Caco-2 (cell line): Measurements from ENCODE around the gene ELOVL2. TPM values are rescaled to one million over a fixed set of nuclear protein-coding genes. Genes with fewer than 3 reads are reported as not detected.

Experiments used
- BruUV-seq: library from RNA; stranded (reverse); fragments of 400-500 nt; replicated peaks from 2 replicates; lab custom pipeline; 2021; lab: Mats Ljungman, UMichigan
- CTCF ChIA-PET: fragments of 300-600 bp; sonication (Branson Sonifier 250); formaldehyde crosslinking; loops from one replicate; lab custom pipeline; 2022; ENCODE audit warnings: antibody characterized with exemption; lab: Charles Lee
- POLR2A ChIA-PET: fragments of 300-600 bp; sonication (Branson Sonifier 250); formaldehyde crosslinking; loops from one replicate; lab custom pipeline; 2022; ENCODE audit warnings: antibody characterized with exemption; lab: Charles Lee
- DNase-seq, 2 experiments: peaks; one replicate each; pipeline versions ENCODE4 v3.0.0 to v3.0.0-alpha.2; 2020 to 2022
- H3K27me3 ChIP-seq: replicated peaks from 2 replicates; pipeline ENCODE4 v1.6.0; 2011; ENCODE audit warnings: low read length; ENCODE audit not compliant: control insufficient read depth, insufficient read depth
- H3K36me3 ChIP-seq: 2 replicates; pipeline ENCODE4 v1.5.1; 2011; ENCODE audit warnings: low read length; ENCODE audit not compliant: control insufficient read depth, insufficient read depth
- H3K4me1 ChIP-seq: fragments of 250-450 bp; sonication (Bioruptor Pico); 2 replicates; pipeline ENCODE4 v1.5.1; 2020; ENCODE audit warnings: mild to moderate bottlenecking
- H3K4me3 ChIP-seq: 2 replicates; pipeline ENCODE4 v1.5.1; 2011; ENCODE audit warnings: low read depth, mild to moderate bottlenecking, control low read depth, low read length
- H3K9me3 ChIP-seq: fragments of 250-450 bp; sonication (Bioruptor Pico); 2 replicates; pipeline ENCODE4 v1.5.1; 2020; ENCODE audit warnings: mild to moderate bottlenecking, moderate library complexity
- H3K27ac Mint-ChIP-seq: one replicate; pipeline ENCODE4 v1.8.0; 2022; ENCODE audit warnings: mixed read lengths; ENCODE audit not compliant: unreplicated experiment
- H3K27me3 Mint-ChIP-seq: one replicate; pipeline ENCODE4 v1.8.0; 2022; ENCODE audit warnings: mixed read lengths; ENCODE audit not compliant: insufficient read depth, unreplicated experiment
- H3K36me3 Mint-ChIP-seq: one replicate; pipeline ENCODE4 v1.8.0; 2022; ENCODE audit warnings: mild to moderate bottlenecking, mixed read lengths; ENCODE audit not compliant: insufficient read depth, unreplicated experiment
- H3K4me1 Mint-ChIP-seq: one replicate; pipeline ENCODE4 v1.8.0; 2022; ENCODE audit warnings: low read depth, mixed read lengths; ENCODE audit not compliant: unreplicated experiment
- H3K4me3 Mint-ChIP-seq: one replicate; pipeline ENCODE4 v1.8.0; 2022; ENCODE audit warnings: mild to moderate bottlenecking, moderate library complexity, mixed read lengths; ENCODE audit not compliant: unreplicated experiment
- H3K9me3 Mint-ChIP-seq: one replicate; pipeline ENCODE4 v1.8.0; 2022; ENCODE audit warnings: mixed read lengths; ENCODE audit not compliant: unreplicated experiment
- intact Hi-C: fragments of 100-400 bp; cut with micrococcal nuclease; formaldehyde crosslinking; loops from one replicate; pipeline ENCODE4 v1.10.0; 2022; ENCODE audit not compliant: unreplicated experiment
- total RNA-seq: library from RNA; stranded (reverse); gene quantifications from 2 replicates; pipeline ENCODE4 v1.2.3, GENCODE V29; 2022
- TF ChIP-seq, protein P1 (sequence below), 2 experiments: fragments of 200-600 bp in 1 of 2; IDR thresholded peaks; 1 replicate in 1 of 2; 2 replicates in 1 of 2; pipeline versions ENCODE4 v1.5.1 to v1.8.0; 2011 to 2022; ENCODE audit warnings: antibody characterized with exemption in 1 of 2, control low read depth in 1 of 2, inconsistent platforms in 1 of 2, low read depth in 1 of 2, low read length in 1 of 2, mild to moderate bottlenecking in 1 of 2, moderate library complexity in 1 of 2; ENCODE audit not compliant: insufficient read depth in 1 of 2, severe bottlenecking in 1 of 2, unreplicated experiment in 1 of 2

The ELOVL2 gene
- total RNA-seq, 1 experiment from 2014 or later = not detected

DNA sequence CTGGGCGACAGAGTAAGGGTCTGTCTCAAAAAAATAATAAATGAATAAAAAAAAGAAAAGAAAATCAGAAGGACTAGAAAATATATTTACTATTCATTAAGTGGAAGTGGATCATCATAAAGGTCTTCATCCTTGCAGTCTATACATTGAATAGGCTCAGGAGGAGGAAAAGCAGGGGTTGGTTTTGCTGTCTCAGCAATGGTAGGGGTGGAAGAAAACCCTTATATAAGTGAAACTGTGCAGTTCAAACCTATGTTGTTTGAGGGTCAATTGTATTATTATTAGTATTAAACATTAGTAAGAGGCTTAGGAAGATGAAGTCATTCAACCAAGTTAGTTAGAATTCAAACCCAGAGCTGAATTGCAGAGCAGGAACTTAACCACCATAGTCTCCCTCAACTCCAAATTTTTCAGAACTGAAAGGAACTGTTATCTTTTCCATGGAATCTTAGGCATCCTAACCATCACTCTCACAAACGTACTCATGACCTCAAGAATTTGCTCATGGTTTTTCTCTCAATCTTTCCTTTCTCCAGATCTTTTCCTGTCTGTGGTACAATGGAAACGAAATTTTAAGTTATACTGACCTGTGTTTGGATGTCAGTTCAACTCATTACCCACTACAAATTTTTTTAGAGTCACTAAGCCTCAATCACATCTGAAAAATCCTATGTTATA, 41.8 kb upstream of the ELOVL2 start:
- DNase-seq = no peak
- intact Hi-C loops = no loop called here
- TF ChIP-seq, protein P1, sequence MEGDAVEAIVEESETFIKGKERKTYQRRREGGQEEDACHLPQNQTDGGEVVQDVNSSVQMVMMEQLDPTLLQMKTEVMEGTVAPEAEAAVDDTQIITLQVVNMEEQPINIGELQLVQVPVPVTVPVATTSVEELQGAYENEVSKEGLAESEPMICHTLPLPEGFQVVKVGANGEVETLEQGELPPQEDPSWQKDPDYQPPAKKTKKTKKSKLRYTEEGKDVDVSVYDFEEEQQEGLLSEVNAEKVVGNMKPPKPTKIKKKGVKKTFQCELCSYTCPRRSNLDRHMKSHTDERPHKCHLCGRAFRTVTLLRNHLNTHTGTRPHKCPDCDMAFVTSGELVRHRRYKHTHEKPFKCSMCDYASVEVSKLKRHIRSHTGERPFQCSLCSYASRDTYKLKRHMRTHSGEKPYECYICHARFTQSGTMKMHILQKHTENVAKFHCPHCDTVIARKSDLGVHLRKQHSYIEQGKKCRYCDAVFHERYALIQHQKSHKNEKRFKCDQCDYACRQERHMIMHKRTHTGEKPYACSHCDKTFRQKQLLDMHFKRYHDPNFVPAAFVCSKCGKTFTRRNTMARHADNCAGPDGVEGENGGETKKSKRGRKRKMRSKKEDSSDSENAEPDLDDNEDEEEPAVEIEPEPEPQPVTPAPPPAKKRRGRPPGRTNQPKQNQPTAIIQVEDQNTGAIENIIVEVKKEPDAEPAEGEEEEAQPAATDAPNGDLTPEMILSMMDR (IDR thresholded peaks at IDR 0.05; ENCODE audit: insufficient read depth in 1 of 2, low read depth in 1 of 2, low read length in 1 of 2, severe bottlenecking in 1 of 2, unreplicated experiment in 1 of 2) = no peak
- Mint-ChIP-seq H3K4me3 (no peak overlapping the region), H3K27me3 (no peaks in the 10 kb centered on the region), H3K4me1 (peaks cover 13% of the 10 kb centered on the region), H3K9me3 (no peaks in the 10 kb centered on the region), H3K36me3 (no peaks in the 10 kb centered on the region), H3K27ac (no peak overlapping the region)
- CTCF ChIA-PET = interaction anchor here (0.6 kb wide), 1 partner anchor 231 kb away, joined by 4 read pairs; no protein-coding TSS in a partner anchor
- Histone ChIP-seq H3K36me3 (no peaks in the 10 kb centered on the region), H3K27me3 (no peaks in the 10 kb centered on the region), H3K9me3 (0 out of 2 replicates have a peak, but pooled peaks cover 2% of the 10 kb centered on the region), H3K4me3 (no peak overlapping the region), H3K4me1 (peaks cover 11% of the 10 kb centered on the region)
- no TSS peak for BruUV-seq
- POLR2A ChIA-PET = interaction anchor here (0.5 kb wide), 1 partner anchor 147 kb away, joined by 3 read pairs; the partner anchor contains the start of gene NEDD9

DNA sequence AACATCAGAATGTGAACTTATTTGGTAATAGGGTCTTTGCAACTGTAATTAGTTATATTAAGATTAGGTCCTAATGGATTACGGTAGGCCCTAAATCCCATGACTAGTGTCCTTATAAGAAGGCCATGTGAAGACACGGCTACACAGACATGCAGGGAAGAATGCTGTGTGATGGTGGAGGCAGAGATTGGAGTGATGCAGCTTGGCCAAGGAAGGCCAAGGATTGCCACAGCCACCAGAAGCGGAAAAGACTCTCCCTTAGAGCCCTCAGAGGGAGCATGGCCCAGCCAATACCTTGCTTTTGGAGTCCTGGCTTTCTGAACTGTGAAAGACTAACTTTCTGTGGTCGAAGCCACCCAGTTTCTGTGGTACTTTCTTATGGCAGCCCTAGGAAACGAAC, 39.9 kb upstream of the ELOVL2 start:
- H3K36me3 ChIP-seq = no peaks in the 10 kb centered on the region
- peaks cover 11% of the 10 kb centered on the region for H3K4me1 ChIP-seq
- TF ChIP-seq, protein P1 (IDR thresholded peaks at IDR 0.05; ENCODE audit: insufficient read depth in 1 of 2, low read depth in 1 of 2, low read length in 1 of 2, severe bottlenecking in 1 of 2, unreplicated experiment in 1 of 2) = no peak
- ChIA-PET CTCF (no interaction called here), POLR2A (no interaction called here)
- no TSS peak for BruUV-seq
- Mint-ChIP-seq H3K27me3 (no peaks in the 10 kb centered on the region), H3K36me3 (no peaks in the 10 kb centered on the region), H3K9me3 (no peaks in the 10 kb centered on the region), H3K4me3 (no peak overlapping the region), H3K4me1 (peaks cover 9% of the 10 kb centered on the region), H3K27ac (no peak overlapping the region)
- no peaks in the 10 kb centered on the region for H3K27me3 ChIP-seq
- H3K4me3 ChIP-seq = no peak overlapping the region
- intact Hi-C loops = no loop called here
- no peak for DNase-seq
- 0 out of 2 replicates have a peak, but pooled peaks cover 2% of the 10 kb centered on the region for H3K9me3 ChIP-seq

DNA sequence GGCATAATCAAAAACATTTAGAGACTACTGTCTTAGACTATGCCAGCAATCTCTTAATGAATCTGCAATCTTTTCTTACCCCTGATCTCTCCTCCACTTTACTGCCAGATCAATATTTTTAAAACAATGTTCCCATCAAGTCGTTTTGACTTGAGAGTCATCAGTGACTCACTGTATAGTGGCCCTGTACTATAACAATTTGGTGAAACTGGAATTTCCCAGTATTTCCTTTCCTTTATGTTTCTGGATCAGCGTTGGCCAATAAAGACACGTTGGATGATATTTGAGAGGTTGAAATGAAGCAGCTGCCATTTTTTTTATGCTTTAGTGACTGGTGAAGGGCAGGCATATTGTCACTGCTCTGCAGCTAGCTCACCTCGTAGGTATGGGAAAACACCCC, 39.4 kb upstream of the ELOVL2 start:
- CTCF ChIA-PET = no interaction called here

More for the DNA sequence above, 39.4 kb upstream of the ELOVL2 start:
- H3K4me3 ChIP-seq = no peak overlapping the region
- H3K27ac Mint-ChIP-seq = no peak overlapping the region
- H3K9me3 ChIP-seq = 0 out of 2 replicates have a peak, but pooled peaks cover 2% of the 10 kb centered on the region
- H3K27me3 ChIP-seq = no peaks in the 10 kb centered on the region
- intact Hi-C loops = no loop called here
- DNase-seq = no peak
- no TSS peak for BruUV-seq
- H3K4me3 Mint-ChIP-seq = no peak overlapping the region
- POLR2A ChIA-PET = no interaction called here
- peaks cover 11% of the 10 kb centered on the region for H3K4me1 ChIP-seq
- H3K9me3 Mint-ChIP-seq = no peaks in the 10 kb centered on the region
- TF ChIP-seq, protein P1 (IDR thresholded peaks at IDR 0.05; ENCODE audit: insufficient read depth in 1 of 2, low read depth in 1 of 2, low read length in 1 of 2, severe bottlenecking in 1 of 2, unreplicated experiment in 1 of 2) = no peak
- no peaks in the 10 kb centered on the region for H3K27me3 Mint-ChIP-seq
- no peaks in the 10 kb centered on the region for H3K36me3 ChIP-seq
- H3K4me1 Mint-ChIP-seq = peaks cover 4% of the 10 kb centered on the region
- no peaks in the 10 kb centered on the region for H3K36me3 Mint-ChIP-seq
